ENCODE measurements around the gene MAB21L4.
"Not testable (repeated sequence)": the region's sequence is repeated elsewhere in the genome, so short reads cannot be mapped to it uniquely, and the experiment has no call there.

MAB21L4 gene

DNA sequence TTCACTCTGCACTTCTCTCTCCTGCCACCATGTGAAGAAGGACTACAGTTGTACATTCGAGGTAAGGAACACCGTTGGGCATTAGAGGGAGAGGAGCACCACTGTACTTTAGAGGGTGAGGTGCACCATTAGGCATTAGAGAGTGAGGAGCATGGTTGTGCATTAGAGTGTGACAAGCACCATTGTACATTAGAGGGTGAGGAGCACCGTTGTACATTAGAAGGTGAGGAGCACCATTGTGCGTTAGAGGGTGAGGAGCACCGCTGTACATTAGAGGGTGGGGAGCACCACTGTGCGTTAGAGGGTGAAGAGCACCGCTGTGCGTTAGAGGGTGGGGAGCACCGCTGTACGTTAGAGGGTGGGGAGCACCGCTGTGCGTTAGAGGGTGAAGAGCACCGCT lies 48.1 kb downstream of the MAB21L4 start:
- TF ChIP-seq CTCF (IDR thresholded peaks at IDR 0.05; ENCODE audit: low read depth, low read length, missing control alignments): no peak
- DNase-seq (ENCODE audit: low read depth): no peak
- in situ Hi-C loops (cut with HindIII; ENCODE audit: low sequenced_read_pairs): loop anchor here (5.0 to 10.0 kb wide), 3 partner anchors 97 to 234 kb away; no protein-coding TSS in a partner anchor

GRCh38 chr2:240846873-240847595 lies 48.9 kb downstream of the MAB21L4 start:
- in situ Hi-C loops (cut with HindIII; ENCODE audit: low sequenced_read_pairs): loop anchor here (5.0 to 10.0 kb wide), 3 partner anchors 98 to 235 kb away; no protein-coding TSS in a partner anchor
- no peak overlapping the region for H3K4me3 ChIP-seq (ENCODE audit: low read depth, low read length)
- no peak for TF ChIP-seq CTCF (IDR thresholded peaks at IDR 0.05; ENCODE audit: low read depth, low read length, missing control alignments)
- no peak for DNase-seq (ENCODE audit: low read depth)

More for the DNA sequence above, 48.1 kb downstream of the MAB21L4 start:
- H3K4me3 ChIP-seq (ENCODE audit: low read depth, low read length): no peak overlapping the region

GRCh38 chr2:240846309-240846708 lies 49.6 kb downstream of the MAB21L4 start:
- H3K4me3 ChIP-seq (ENCODE audit: low read depth, low read length); DNase-seq (ENCODE audit: low read depth): not testable (repeated sequence)
- in situ Hi-C loops (cut with HindIII; ENCODE audit: low sequenced_read_pairs): loop anchor here (5.0 to 10.0 kb wide), 3 partner anchors 98 to 236 kb away; no protein-coding TSS in a partner anchor

- no peak overlapping the region for H3K4me3 ChIP-seq (ENCODE audit: low read depth, low read length)
- in situ Hi-C loops (cut with HindIII; ENCODE audit: low sequenced_read_pairs): loop anchor here (10.0 kb wide), 2 partner anchors 104 to 184 kb away; no protein-coding TSS in a partner anchor
- DNase-seq (ENCODE audit: low read depth): peak; percentile 20
- TF ChIP-seq CTCF (IDR thresholded peaks at IDR 0.05; ENCODE audit: low read depth, low read length, missing control alignments): peak; percentile 67
Observed at GRCh38 chr2:240840435-240841060, 55.4 kb downstream of the MAB21L4 start.

DNA sequence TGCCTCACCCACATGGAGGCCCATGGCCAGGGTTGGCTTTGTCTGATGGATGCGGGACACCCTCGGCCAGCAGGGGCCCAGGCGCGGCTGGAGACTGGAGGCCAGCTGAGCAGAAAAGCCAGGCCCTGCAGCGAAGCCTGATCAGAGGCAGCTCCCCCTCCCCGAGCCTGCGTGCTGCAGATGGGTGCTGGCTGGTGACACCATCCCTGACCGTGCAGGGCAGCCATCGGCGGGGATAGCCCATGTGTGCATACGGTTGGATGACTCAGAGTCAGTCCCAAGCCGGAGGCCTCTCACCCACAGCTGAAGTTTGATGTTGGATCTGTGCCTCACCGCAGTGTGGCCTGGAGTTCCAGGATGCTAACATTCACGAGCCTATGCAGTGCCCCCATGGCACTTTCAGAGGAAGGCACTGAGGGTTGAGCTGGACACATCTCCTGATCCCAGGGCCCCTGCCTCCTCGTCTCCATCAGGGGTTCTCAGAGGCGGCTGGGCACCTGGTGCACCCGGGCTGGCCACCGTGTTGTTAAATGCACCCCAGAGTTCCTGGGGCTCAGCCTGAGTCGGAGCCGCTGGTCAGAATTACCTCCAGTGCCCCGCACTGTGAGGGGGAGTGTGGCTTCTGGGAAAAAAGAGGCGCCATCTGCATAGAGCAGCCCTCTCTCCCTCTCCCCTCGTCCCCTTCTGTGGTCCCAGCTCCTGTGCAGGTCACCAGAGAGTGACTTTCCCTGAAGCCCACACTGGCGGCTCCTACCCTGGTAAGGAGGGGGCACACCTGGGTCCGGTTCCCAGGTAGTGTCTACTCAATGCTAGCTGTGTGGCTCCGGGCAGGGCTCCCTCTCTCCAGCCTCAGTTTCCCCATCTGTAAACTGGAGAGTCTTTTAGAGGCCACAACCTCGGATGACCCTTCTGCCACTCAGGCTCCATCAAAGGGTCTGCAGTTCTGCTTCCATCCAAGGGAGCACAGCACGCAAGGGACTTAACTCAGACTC lies 56.5 kb downstream of the MAB21L4 start:
- H3K4me3 ChIP-seq (ENCODE audit: low read depth, low read length): no peak overlapping the region
- in situ Hi-C loops (cut with HindIII; ENCODE audit: low sequenced_read_pairs): loop anchor here (10.0 kb wide), 2 partner anchors 105 to 185 kb away; no protein-coding TSS in a partner anchor
- TF ChIP-seq CTCF (IDR thresholded peaks at IDR 0.05; ENCODE audit: low read depth, low read length, missing control alignments): no peak
- DNase-seq (ENCODE audit: low read depth): no peak

DNA sequence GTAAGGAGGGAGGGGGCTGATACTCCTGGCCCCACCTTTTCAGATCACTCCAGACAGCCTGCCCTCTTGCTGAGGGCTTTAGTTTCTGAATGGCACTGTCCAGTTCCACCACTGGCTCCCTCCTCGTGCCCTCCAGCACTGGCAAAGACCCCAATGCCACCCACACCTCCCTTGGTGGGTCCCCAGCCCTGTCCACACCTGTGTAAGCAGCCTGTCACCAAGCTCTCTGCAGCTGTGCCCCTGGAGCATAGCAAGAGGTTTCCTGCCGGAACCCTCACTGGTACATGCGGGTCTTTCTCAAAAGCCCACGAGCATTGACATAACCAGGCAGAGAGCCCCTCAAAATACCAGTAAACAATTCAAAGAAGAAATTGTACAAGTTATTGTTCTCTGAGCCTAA lies 58.3 kb downstream of the MAB21L4 start:
- DNase-seq (ENCODE audit: low read depth): no peak
- TF ChIP-seq CTCF (IDR thresholded peaks at IDR 0.05; ENCODE audit: low read depth, low read length, missing control alignments): no peak
- in situ Hi-C loops (cut with HindIII; ENCODE audit: low sequenced_read_pairs): no loop called here
- H3K4me3 ChIP-seq (ENCODE audit: low read depth, low read length): no peak overlapping the region
